Breast epithelium (tissue), 3 donors: Measurements from ENCODE around the gene PTPRN2.

ENCODE experiments used
- POLR2A ChIP-seq: fragments of 450-650 bp; IDR thresholded peaks from one replicate; pipeline ENCODE4 v1.6.1; 2016; ENCODE audit warnings: antibody characterized with exemption, mild to moderate bottlenecking, moderate library complexity
- POLR2AphosphoS5 ChIP-seq, 3 donors: sonication (generic); formaldehyde crosslinking; IDR thresholded peaks; one replicate each; pipeline ENCODE4 v1.6.1; 2017; ENCODE audit warnings: antibody characterized with exemption in 3 of 3
- TF ChIP-seq, protein P1 (sequence below), 3 donors: fragments of 450-650 bp; IDR thresholded peaks; one replicate each; pipeline ENCODE4 v1.5.1; 2016 to 2017; ENCODE audit warnings: antibody characterized with exemption in 3 of 3, mild to moderate bottlenecking in 3 of 3, moderate library complexity in 3 of 3

- TF ChIP-seq POLR2A (no peak), POLR2AphosphoS5 (IDR thresholded peaks at IDR 0.05) (no peak)
- TF ChIP-seq, protein P1, sequence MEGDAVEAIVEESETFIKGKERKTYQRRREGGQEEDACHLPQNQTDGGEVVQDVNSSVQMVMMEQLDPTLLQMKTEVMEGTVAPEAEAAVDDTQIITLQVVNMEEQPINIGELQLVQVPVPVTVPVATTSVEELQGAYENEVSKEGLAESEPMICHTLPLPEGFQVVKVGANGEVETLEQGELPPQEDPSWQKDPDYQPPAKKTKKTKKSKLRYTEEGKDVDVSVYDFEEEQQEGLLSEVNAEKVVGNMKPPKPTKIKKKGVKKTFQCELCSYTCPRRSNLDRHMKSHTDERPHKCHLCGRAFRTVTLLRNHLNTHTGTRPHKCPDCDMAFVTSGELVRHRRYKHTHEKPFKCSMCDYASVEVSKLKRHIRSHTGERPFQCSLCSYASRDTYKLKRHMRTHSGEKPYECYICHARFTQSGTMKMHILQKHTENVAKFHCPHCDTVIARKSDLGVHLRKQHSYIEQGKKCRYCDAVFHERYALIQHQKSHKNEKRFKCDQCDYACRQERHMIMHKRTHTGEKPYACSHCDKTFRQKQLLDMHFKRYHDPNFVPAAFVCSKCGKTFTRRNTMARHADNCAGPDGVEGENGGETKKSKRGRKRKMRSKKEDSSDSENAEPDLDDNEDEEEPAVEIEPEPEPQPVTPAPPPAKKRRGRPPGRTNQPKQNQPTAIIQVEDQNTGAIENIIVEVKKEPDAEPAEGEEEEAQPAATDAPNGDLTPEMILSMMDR (IDR thresholded peaks at IDR 0.05) = no peak
Measured at GRCh38 chr7:158443014-158443687, 144.5 kb downstream of the PTPRN2 start.
